B cell (primary cell): ENCODE data around the gene HEPACAM2. TPM values are rescaled to one million over a fixed set of nuclear protein-coding genes. Genes with fewer than 3 reads are reported as not detected.

Experiments used
- ATAC-seq: fragments of 200-7000 bp; cut with Tn5 transposase; one replicate; pipeline ENCODE4 v1.10.0; 2021; ENCODE audit warnings: low read depth, mild to moderate bottlenecking, moderate number of reproducible peaks, moderate library complexity
- CTCF ChIA-PET: fragments of 350-600 bp; sonication (Branson Sonifier 250); formaldehyde crosslinking; loops from one replicate; lab custom pipeline; 2021; ENCODE audit warnings: antibody characterized with exemption, inconsistent platforms; lab: Charles Lee
- POLR2A ChIA-PET: fragments of 350-600 bp; sonication (Branson Sonifier 250); formaldehyde crosslinking; loops from one replicate; lab custom pipeline; 2021; ENCODE audit warnings: antibody characterized with exemption; lab: Charles Lee
- DNase-seq: peaks from one replicate; pipeline ENCODE4 v3.0.0; 2013
- H2AFZ ChIP-seq: 2 replicates; pipeline ENCODE4 v1.6.1; 2012; ENCODE audit warnings: mild to moderate bottlenecking, low read depth, low read length; ENCODE audit not compliant: insufficient read depth, poor library complexity, severe bottlenecking
- H3K27ac ChIP-seq, 2 donors: 1 replicate in 1 of 2; 2 replicates in 1 of 2; pipeline ENCODE4 v1.5.1; 2012 to 2013; ENCODE audit warnings: low read length in 2 of 2, mild to moderate bottlenecking in 2 of 2, moderate library complexity in 1 of 2
- H3K27me3 ChIP-seq, 4 experiments: fragments of 200-600 bp in 1 of 4; sonication (generic) in 1 of 4; replicated peaks in 1 of 4; 1 replicate in 2 of 4; 2 replicates in 2 of 4; pipeline versions ENCODE4 v1.6.1 to v1.7.0; 2013 to 2016; ENCODE audit warnings: low read length in 3 of 4, mild to moderate bottlenecking in 2 of 4, mixed read lengths in 1 of 4, moderate library complexity in 1 of 4; ENCODE audit not compliant: insufficient read depth in 4 of 4, control insufficient read depth in 3 of 4; ENCODE audit errors: control extremely low read depth in 1 of 4
- H3K36me3 ChIP-seq, 2 experiments: replicated peaks in 1 of 2; 1 replicate in 1 of 2; 2 replicates in 1 of 2; pipeline versions ENCODE4 v1.6.1 to v1.7.1; 2013; ENCODE audit warnings: low read length in 1 of 2; ENCODE audit not compliant: insufficient read depth in 2 of 2, control insufficient read depth in 1 of 2; ENCODE audit errors: control extremely low read depth in 1 of 2, extremely low read depth in 1 of 2
- H3K4me1 ChIP-seq, 2 donors: fragments of 200-600 bp in 1 of 2; sonication (generic) in 1 of 2; 1 replicate in 1 of 2; 2 replicates in 1 of 2; pipeline versions ENCODE4 v1.5.1 to v1.6.1; 2013 to 2017; ENCODE audit warnings: low read length in 2 of 2; ENCODE audit not compliant: control insufficient read depth in 2 of 2, insufficient read depth in 2 of 2
- H3K4me2 ChIP-seq: replicated peaks from 2 replicates; pipeline ENCODE3; 2012; ENCODE audit warnings: mild to moderate bottlenecking, low read depth, low read length; ENCODE audit not compliant: poor library complexity, severe bottlenecking
- H3K4me3 ChIP-seq, 5 experiments: fragments of 200-600 bp in 1 of 5; sonication (generic) in 1 of 5; 1 replicate in 3 of 5; 2 replicates in 2 of 5; pipeline versions ENCODE4 v1.5.1 to v1.7.0; 2011 to 2016; ENCODE audit warnings: low read length in 4 of 5, mild to moderate bottlenecking in 4 of 5, low read depth in 2 of 5, control low read depth in 1 of 5, moderate library complexity in 1 of 5; ENCODE audit not compliant: insufficient read depth in 1 of 5; ENCODE audit errors: control extremely low read depth in 1 of 5, extremely low read depth in 1 of 5
- H3K79me2 ChIP-seq: fragments of 200-600 bp; sonication (generic); one replicate; pipeline ENCODE4 v1.6.0; 2016; ENCODE audit warnings: low read length; ENCODE audit not compliant: control insufficient read depth, insufficient read depth
- H3K9ac ChIP-seq: fragments of 200-600 bp; sonication (generic); 2 replicates; pipeline ENCODE4 v1.6.1; 2017; ENCODE audit warnings: mild to moderate bottlenecking, low read length, moderate library complexity
- H3K9me3 ChIP-seq, 3 donors: one replicate each; pipeline versions ENCODE4 v1.6.1 to v1.7.1; 2013; ENCODE audit warnings: low read length in 2 of 3; ENCODE audit not compliant: control insufficient read depth in 2 of 3, insufficient read depth in 1 of 3; ENCODE audit errors: control extremely low read depth in 1 of 3
- H4K20me1 ChIP-seq: 2 replicates; pipeline ENCODE4 v1.6.0; 2012; ENCODE audit warnings: mild to moderate bottlenecking, low read length; ENCODE audit not compliant: insufficient read depth, control insufficient read depth, poor library complexity, severe bottlenecking
- H3K27ac Mint-ChIP-seq: one replicate; pipeline ENCODE4 v1.8.0; 2021; ENCODE audit warnings: mixed read lengths
- H3K27me3 Mint-ChIP-seq: one replicate; pipeline ENCODE4 v1.8.0; 2021; ENCODE audit warnings: mixed read lengths
- H3K4me1 Mint-ChIP-seq: one replicate; pipeline ENCODE4 v1.8.0; 2021; ENCODE audit warnings: mixed read lengths
- H3K4me3 Mint-ChIP-seq: one replicate; pipeline ENCODE4 v1.8.0; 2021; ENCODE audit warnings: mixed read lengths
- H3K9me3 Mint-ChIP-seq: one replicate; pipeline ENCODE4 v1.8.0; 2022; ENCODE audit warnings: mixed read lengths; ENCODE audit not compliant: insufficient read depth
- EZH2 ChIP-seq: IDR thresholded peaks from 2 replicates; pipeline ENCODE4 v1.6.1; 2012; ENCODE audit warnings: borderline replicate concordance, low read depth, mild to moderate bottlenecking, moderate library complexity, low read length; ENCODE audit not compliant: insufficient read depth, poor library complexity, severe bottlenecking
- WGBS: methylation state at CpG from one replicate; pipeline ENCODE4 v1.1.5; 2013; ENCODE audit warnings: missing lambda C conversion rate; ENCODE audit not compliant: insufficient coverage; 5-methylcytosine and 5-hydroxymethylcytosine counted together
- intact Hi-C: fragments of 100-400 bp; cut with micrococcal nuclease; formaldehyde crosslinking; loops from one replicate; pipeline ENCODE4 v1.10.0; 2022
- polyA plus RNA-seq: library from polyadenylated mRNA; depleted of rRNA; stranded (reverse); fragments of >200 nt; gene quantifications from 2 replicates; pipeline ENCODE4 v1.2.3, GENCODE V29; 2012
- total RNA-seq, 2 donors: library from RNA; stranded (reverse); fragments of 120-200 nt in 1 of 2; gene quantifications; 1 replicate in 1 of 2; 2 replicates in 1 of 2; pipeline versions ENCODE4 v1.2.3 to v1.2.4, GENCODE V29; 2013 to 2022
- TF ChIP-seq, protein P1 (sequence below): fragments of 200-600 bp; IDR thresholded peaks from one replicate; pipeline ENCODE4 v1.8.0; 2022; ENCODE audit warnings: antibody characterized with exemption, mild to moderate bottlenecking

Gene HEPACAM2
- total and polyA plus RNA-seq, 2 donors (not counting 1 experiment from before 2014, with no cell fraction given): not detected

GRCh38 chr7:93178213-93178612, 48.1 kb downstream of the HEPACAM2 start:
- no CpG with 5 or more reads among the region's 3 CpGs for WGBS
- peaks cover 19% of the 10 kb centered on the region for H3K27me3 Mint-ChIP-seq
- TF ChIP-seq EZH2: no peak
- TF ChIP-seq, protein P1, sequence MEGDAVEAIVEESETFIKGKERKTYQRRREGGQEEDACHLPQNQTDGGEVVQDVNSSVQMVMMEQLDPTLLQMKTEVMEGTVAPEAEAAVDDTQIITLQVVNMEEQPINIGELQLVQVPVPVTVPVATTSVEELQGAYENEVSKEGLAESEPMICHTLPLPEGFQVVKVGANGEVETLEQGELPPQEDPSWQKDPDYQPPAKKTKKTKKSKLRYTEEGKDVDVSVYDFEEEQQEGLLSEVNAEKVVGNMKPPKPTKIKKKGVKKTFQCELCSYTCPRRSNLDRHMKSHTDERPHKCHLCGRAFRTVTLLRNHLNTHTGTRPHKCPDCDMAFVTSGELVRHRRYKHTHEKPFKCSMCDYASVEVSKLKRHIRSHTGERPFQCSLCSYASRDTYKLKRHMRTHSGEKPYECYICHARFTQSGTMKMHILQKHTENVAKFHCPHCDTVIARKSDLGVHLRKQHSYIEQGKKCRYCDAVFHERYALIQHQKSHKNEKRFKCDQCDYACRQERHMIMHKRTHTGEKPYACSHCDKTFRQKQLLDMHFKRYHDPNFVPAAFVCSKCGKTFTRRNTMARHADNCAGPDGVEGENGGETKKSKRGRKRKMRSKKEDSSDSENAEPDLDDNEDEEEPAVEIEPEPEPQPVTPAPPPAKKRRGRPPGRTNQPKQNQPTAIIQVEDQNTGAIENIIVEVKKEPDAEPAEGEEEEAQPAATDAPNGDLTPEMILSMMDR: no peak
- Histone ChIP-seq H3K9me3 (no peaks in the 10 kb centered on the region), H3K9ac (no peak overlapping the region), H3K36me3 (no peaks in the 10 kb centered on the region), H3K4me3 (no peak overlapping the region), H3K4me2 (no peak overlapping the region), H3K79me2 (no peaks in the 10 kb centered on the region), H4K20me1 (no peaks in the 10 kb centered on the region), H3K4me1 (no peaks in the 10 kb centered on the region), H3K27ac (no peak overlapping the region), H3K27me3 (peaks cover 0 to 7% (median 2%) of the 10 kb centered on the region in 4 experiments), H2AFZ (no peak overlapping the region)
- DNase-seq (no peak), ATAC-seq (no peak)
- H3K9me3 Mint-ChIP-seq: no peaks in the 10 kb centered on the region
- no peaks in the 10 kb centered on the region for H3K4me1 Mint-ChIP-seq
- POLR2A ChIA-PET: no interaction called here
- intact Hi-C loops: no loop called here
- no peak overlapping the region for H3K4me3 Mint-ChIP-seq
- no peak overlapping the region for H3K27ac Mint-ChIP-seq
- CTCF ChIA-PET: no interaction called here

DNA sequence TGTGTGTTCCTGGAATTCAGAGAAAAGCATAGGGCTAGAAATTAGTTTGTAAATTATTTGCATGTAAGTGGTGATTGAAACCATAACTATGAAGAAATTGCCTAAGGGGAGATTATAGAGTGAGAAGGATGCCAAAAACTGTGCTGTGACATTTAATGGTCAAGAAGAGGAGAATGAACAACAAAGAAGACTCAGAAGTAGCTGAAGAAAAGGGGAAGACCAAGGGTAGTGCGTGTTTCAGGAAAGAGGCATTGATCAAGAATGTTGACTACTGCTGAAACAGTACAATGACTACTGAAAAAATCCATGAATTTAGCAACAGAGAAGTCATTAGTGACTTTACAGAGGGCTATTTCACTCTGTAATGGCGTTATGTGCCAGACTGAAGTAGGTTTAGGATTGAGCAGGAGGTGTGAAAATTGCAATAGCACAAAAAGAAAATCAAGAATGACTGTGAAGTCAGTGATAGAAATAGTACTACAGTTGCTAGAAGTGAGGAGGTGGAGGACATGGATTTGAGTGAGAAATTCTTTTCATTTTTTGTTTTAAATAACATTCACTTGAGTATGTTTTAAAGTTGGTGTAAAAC, 49.2 kb downstream of the HEPACAM2 start:
- Mint-ChIP-seq H3K9me3 (peaks cover 2% of the 10 kb centered on the region), H3K4me1 (no peaks in the 10 kb centered on the region), H3K4me3 (no peak overlapping the region), H3K27me3 (peaks cover 12% of the 10 kb centered on the region), H3K27ac (no peak overlapping the region)
- Histone ChIP-seq H3K27ac (no peak overlapping the region), H3K4me1 (no peaks in the 10 kb centered on the region), H3K36me3 (no peaks in the 10 kb centered on the region), H3K27me3 (peaks cover 0 to 7% (median 2%) of the 10 kb centered on the region in 4 experiments), H4K20me1 (no peaks in the 10 kb centered on the region), H2AFZ (no peak overlapping the region), H3K9me3 (peaks cover 0 to 3% (median 1%) of the 10 kb centered on the region in 3 donors), H3K79me2 (no peaks in the 10 kb centered on the region), H3K4me3 (no peak overlapping the region), H3K9ac (no peak overlapping the region), H3K4me2 (no peak overlapping the region)
- POLR2A ChIA-PET: no interaction called here
- CTCF ChIA-PET: no interaction called here
- ATAC-seq (no peak), DNase-seq (no peak)
- TF ChIP-seq EZH2: no peak
- TF ChIP-seq, protein P1: no peak
- 80% methylated on average over 2 of the region's 2 CpGs for WGBS
- intact Hi-C loops: no loop called here
